PC-3 (cell line): Measurements from ENCODE around the gene DERL3. TPM values are rescaled to one million over a fixed set of nuclear protein-coding genes. Genes with fewer than 3 reads are reported as not detected.

ENCODE experiments used
- ATAC-seq: fragments of 200-7000 bp; cut with Tn5 transposase; 2 replicates; pipeline ENCODE4 v1.9.1; 2020; ENCODE audit warnings: mild to moderate bottlenecking, moderate library complexity
- BruUV-seq: library from RNA; stranded (reverse); fragments of 400-500 nt; replicated peaks from 2 replicates; lab custom pipeline; 2021; lab: Mats Ljungman, UMichigan
- CTCF ChIA-PET: fragments of 300-600 bp; sonication (Branson Sonifier 250); formaldehyde crosslinking; loops from one replicate; lab custom pipeline; 2022; ENCODE audit warnings: antibody characterized with exemption; lab: Charles Lee
- POLR2A ChIA-PET: fragments of 300-600 bp; sonication (Branson Sonifier 250); formaldehyde crosslinking; loops from one replicate; lab custom pipeline; 2022; ENCODE audit warnings: antibody characterized with exemption; ENCODE audit not compliant: unreplicated experiment; lab: Charles Lee
- DNase-seq: peaks from one replicate; pipeline ENCODE4 v3.0.0-alpha.2; 2015
- H2AFZ ChIP-seq: fragments of 300-600 bp; sonication (generic); 2 replicates; pipeline ENCODE4 v1.6.0; 2016; ENCODE audit warnings: antibody characterized with exemption, low read length
- H3F3A ChIP-seq: fragments of 300-600 bp; sonication (generic); one replicate; pipeline ENCODE4 v1.6.0; 2017; ENCODE audit warnings: antibody characterized with exemption, low read length, control low read depth, mild to moderate bottlenecking; ENCODE audit not compliant: unreplicated experiment
- H3K27ac ChIP-seq: fragments of 300-600 bp; sonication (generic); 2 replicates; pipeline ENCODE4 v1.5.1; 2016; ENCODE audit warnings: mild to moderate bottlenecking, low read length
- H3K27me3 ChIP-seq: fragments of 300-600 bp; sonication (generic); 2 replicates; pipeline ENCODE4 v1.6.1; 2016; ENCODE audit warnings: low read length, mixed read lengths
- H3K36me3 ChIP-seq: fragments of 300-600 bp; sonication (generic); 2 replicates; pipeline ENCODE4 v1.6.1; 2016; ENCODE audit warnings: low read depth, mixed run types, low read length, mixed read lengths
- H3K4me1 ChIP-seq: fragments of 300-600 bp; sonication (generic); 2 replicates; pipeline ENCODE4 v1.5.1; 2016; ENCODE audit warnings: low read length; ENCODE audit not compliant: insufficient read depth
- H3K4me2 ChIP-seq: fragments of 300-600 bp; sonication (generic); 2 replicates; pipeline ENCODE4 v1.6.0; 2016; ENCODE audit warnings: low read length
- H3K4me3 ChIP-seq: fragments of 300-600 bp; sonication (generic); 2 replicates; pipeline ENCODE4 v1.5.1; 2016; ENCODE audit warnings: mild to moderate bottlenecking, low read length, mixed read lengths
- H3K79me2 ChIP-seq: fragments of 300-600 bp; sonication (generic); 2 replicates; pipeline ENCODE4 v1.6.1; 2017; ENCODE audit warnings: low read length, mixed read lengths
- H3K9ac ChIP-seq: fragments of 300-600 bp; sonication (generic); 2 replicates; pipeline ENCODE4 v1.6.0; 2016; ENCODE audit warnings: mild to moderate bottlenecking, low read length
- H3K9me2 ChIP-seq: fragments of 300-600 bp; sonication (generic); replicated peaks from 2 replicates; pipeline ENCODE4 v1.6.1; 2016; ENCODE audit warnings: mixed run types, low read length, mixed read lengths
- H3K9me3 ChIP-seq: fragments of 300-600 bp; sonication (generic); 2 replicates; pipeline ENCODE4 v1.6.1; 2016; ENCODE audit warnings: low read length, mixed read lengths
- H4K20me1 ChIP-seq: fragments of 300-600 bp; sonication (generic); 2 replicates; pipeline ENCODE4 v1.6.1; 2016; ENCODE audit warnings: low read length, mixed read lengths
- EZH2 ChIP-seq: fragments of 300-600 bp; sonication (generic); IDR thresholded peaks from one replicate; pipeline ENCODE4 v1.6.1; 2017; ENCODE audit warnings: antibody characterized with exemption, mild to moderate bottlenecking, low read length; ENCODE audit not compliant: unreplicated experiment
- EZH2phosphoT487 ChIP-seq: fragments of 300-600 bp; sonication (generic); IDR thresholded peaks from 2 replicates; pipeline ENCODE4 v1.6.1; 2018; ENCODE audit warnings: mild to moderate bottlenecking, antibody characterized with exemption, low read length, borderline replicate concordance
- intact Hi-C: fragments of 100-400 bp; cut with micrococcal nuclease; formaldehyde crosslinking; loops from 2 replicates; pipeline ENCODE4 v1.9.0; 2023
- total RNA-seq: library from RNA; depleted of rRNA; stranded (reverse); fragments of >200 nt; gene quantifications from 2 replicates; pipeline ENCODE4 v1.2.3, GENCODE V29; 2014
- TF ChIP-seq, protein P1 (sequence below): fragments of 300-600 bp; sonication (generic); conservative IDR thresholded peaks from 2 replicates; pipeline ENCODE4 v1.5.1; 2017; ENCODE audit warnings: antibody characterized with exemption, low read depth, mild to moderate bottlenecking, low read length

DERL3 gene
- total RNA-seq, 1 experiment from 2014 or later: not detected

DNA sequence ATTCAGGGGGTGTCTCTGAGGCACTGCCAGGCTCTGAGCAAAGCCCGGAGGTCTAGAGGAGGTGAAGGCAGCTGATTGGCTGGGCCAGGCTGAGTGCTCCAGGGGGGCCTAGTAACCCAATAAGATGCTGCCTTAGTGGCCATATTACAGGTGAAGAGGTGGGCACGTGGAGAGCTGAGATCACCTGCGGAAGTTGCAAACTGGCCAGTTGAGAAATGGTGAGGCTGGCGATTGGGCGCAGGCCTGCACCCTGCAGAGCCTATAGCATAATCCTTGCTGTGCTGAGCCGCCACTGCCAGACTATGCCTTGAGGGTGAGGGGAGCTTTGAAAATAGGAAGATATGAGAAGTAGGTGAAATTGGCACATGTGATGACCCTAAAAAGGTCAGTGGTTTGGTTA is 21.7 kb downstream of the DERL3 start:
- no TSS peak for BruUV-seq
- Histone ChIP-seq H4K20me1 (no peaks in the 10 kb centered on the region), H3K79me2 (no peaks in the 10 kb centered on the region), H3K4me1 (no peaks in the 10 kb centered on the region), H3K9ac (no peak overlapping the region), H3K9me2 (no peaks in the 10 kb centered on the region), H3K9me3 (no peaks in the 10 kb centered on the region), H2AFZ (no peak overlapping the region), H3K27me3 (no peaks in the 10 kb centered on the region), H3K4me2 (no peak overlapping the region), H3K36me3 (no peaks in the 10 kb centered on the region), H3K27ac (no peak overlapping the region), H3F3A (no peaks in the 10 kb centered on the region), H3K4me3 (no peak overlapping the region)
- intact Hi-C loops: no loop called here
- POLR2A ChIA-PET: no interaction called here
- CTCF ChIA-PET: no interaction called here
- DNase-seq (no peak), ATAC-seq (no peak)
- no peak for TF ChIP-seq EZH2phosphoT487

DNA sequence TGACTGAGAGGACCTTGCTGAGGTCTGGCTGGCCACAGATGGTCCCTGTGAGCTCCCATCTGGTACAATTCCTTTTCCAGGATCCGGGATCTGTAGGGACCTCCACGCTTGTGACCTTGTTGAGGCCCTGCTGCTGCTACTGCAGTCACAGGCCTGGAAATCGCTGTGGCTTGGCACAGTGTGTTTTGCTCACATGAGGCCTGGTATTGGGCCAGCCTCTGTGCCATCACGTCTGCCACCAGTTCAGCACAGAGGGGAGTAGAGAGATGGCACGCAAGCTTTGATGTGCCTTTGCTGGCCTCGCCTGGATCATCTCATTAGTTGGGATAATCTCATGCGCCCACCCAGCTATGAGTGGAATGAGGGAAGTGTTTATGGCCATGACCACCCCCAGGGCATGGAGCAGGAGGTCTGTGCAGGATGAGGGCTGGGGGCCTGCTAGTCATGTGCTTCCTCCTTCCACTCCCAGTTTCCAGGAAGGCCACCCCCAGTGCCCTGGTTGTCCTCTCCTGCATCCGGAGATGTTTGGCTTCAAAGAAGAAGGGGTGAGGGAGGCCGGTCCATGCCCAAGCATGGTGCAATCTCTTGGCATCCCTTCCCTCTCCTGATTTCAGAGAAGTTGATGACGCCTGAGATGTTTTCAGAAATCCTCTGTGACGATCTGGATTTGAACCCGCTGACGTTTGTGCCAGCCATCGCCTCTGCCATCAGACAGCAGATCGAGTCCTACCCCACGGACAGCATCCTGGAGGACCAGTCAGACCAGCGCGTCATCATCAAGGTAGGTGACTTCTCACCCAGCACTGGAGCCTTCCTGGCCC is 22.4 kb downstream of the DERL3 start:
- ATAC-seq: no peak
- CTCF ChIA-PET: no interaction called here

DNA sequence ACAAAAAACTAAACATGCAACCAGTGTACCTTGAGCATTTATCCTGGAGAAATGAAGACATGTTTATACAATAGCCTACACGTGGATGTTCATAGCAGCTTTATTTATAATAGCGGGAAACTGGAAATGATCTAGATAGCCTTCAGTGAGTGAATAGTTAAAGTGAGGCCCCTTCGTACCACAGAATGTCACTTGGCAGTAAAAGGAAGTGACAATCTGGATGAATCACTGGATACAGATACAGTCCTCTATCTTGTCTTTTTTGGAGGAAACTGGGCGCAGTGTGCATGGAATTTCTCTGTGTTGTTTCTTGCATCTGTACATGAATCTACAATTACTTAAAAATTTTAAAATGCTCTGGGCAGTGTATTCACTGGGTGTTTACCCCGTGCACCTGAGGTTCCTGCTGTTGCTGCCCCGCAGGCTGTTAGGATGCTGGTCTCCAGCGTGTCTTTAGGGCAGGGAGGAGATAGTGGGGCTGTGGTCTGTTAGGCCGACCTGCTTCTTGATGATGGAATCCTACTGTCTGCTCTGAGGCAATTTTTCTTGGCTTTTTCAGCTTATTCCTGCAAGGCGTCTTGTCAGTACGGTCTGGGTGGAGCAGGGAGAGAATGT is 23.2 kb downstream of the DERL3 start:
- intact Hi-C loops: no loop called here
- Histone ChIP-seq H4K20me1 (no peaks in the 10 kb centered on the region), H2AFZ (no peak overlapping the region), H3K4me1 (no peaks in the 10 kb centered on the region), H3K4me2 (no peak overlapping the region), H3F3A (no peaks in the 10 kb centered on the region), H3K9ac (no peak overlapping the region), H3K9me2 (no peaks in the 10 kb centered on the region), H3K27ac (no peak overlapping the region), H3K4me3 (no peak overlapping the region), H3K27me3 (no peaks in the 10 kb centered on the region), H3K9me3 (no peaks in the 10 kb centered on the region), H3K79me2 (no peaks in the 10 kb centered on the region), H3K36me3 (peaks cover 7% of the 10 kb centered on the region; the same call in 1 of the 2 replicates)
- TF ChIP-seq, protein P1, sequence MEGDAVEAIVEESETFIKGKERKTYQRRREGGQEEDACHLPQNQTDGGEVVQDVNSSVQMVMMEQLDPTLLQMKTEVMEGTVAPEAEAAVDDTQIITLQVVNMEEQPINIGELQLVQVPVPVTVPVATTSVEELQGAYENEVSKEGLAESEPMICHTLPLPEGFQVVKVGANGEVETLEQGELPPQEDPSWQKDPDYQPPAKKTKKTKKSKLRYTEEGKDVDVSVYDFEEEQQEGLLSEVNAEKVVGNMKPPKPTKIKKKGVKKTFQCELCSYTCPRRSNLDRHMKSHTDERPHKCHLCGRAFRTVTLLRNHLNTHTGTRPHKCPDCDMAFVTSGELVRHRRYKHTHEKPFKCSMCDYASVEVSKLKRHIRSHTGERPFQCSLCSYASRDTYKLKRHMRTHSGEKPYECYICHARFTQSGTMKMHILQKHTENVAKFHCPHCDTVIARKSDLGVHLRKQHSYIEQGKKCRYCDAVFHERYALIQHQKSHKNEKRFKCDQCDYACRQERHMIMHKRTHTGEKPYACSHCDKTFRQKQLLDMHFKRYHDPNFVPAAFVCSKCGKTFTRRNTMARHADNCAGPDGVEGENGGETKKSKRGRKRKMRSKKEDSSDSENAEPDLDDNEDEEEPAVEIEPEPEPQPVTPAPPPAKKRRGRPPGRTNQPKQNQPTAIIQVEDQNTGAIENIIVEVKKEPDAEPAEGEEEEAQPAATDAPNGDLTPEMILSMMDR: no peak
- no peak for TF ChIP-seq EZH2phosphoT487
- no peak for TF ChIP-seq EZH2
- ChIA-PET POLR2A (no interaction called here), CTCF (no interaction called here)
- DNase-seq: no peak
- BruUV-seq: no TSS peak
- ATAC-seq: no peak

More for the DNA sequence above, 22.4 kb downstream of the DERL3 start:
- DNase-seq: no peak
- Histone ChIP-seq H3K9me3 (no peaks in the 10 kb centered on the region), H3K9ac (no peak overlapping the region), H4K20me1 (no peaks in the 10 kb centered on the region), H3K4me1 (no peaks in the 10 kb centered on the region), H3K9me2 (no peaks in the 10 kb centered on the region), H3K4me3 (no peak overlapping the region), H2AFZ (no peak overlapping the region), H3K79me2 (no peaks in the 10 kb centered on the region), H3F3A (no peaks in the 10 kb centered on the region), H3K36me3 (peaks cover 3% of the 10 kb centered on the region; the same call in 1 of the 2 replicates), H3K27ac (no peak overlapping the region), H3K4me2 (no peak overlapping the region), H3K27me3 (no peaks in the 10 kb centered on the region)
- intact Hi-C loops: no loop called here
- TF ChIP-seq, protein P1: no peak
- no peak for TF ChIP-seq EZH2
- no peak for TF ChIP-seq EZH2phosphoT487
- BruUV-seq: no TSS peak
- POLR2A ChIA-PET: no interaction called here
